HUES48 (cell line): ENCODE data around the gene L2HGDH.

Experiments used
- H3K27ac ChIP-seq: one replicate; pipeline ENCODE4 v1.7.0; 2013; ENCODE audit warnings: low read depth, low read length, inconsistent platforms
- H3K27me3 ChIP-seq: 2 replicates; pipeline ENCODE4 v1.6.1; 2013; ENCODE audit warnings: mild to moderate bottlenecking, low read length; ENCODE audit not compliant: control insufficient read depth, insufficient read depth
- H3K36me3 ChIP-seq: 2 replicates; pipeline ENCODE4 v1.6.1; 2013; ENCODE audit warnings: low read length; ENCODE audit not compliant: control insufficient read depth, insufficient read depth
- H3K4me1 ChIP-seq: 2 replicates; pipeline ENCODE4 v1.6.1; 2013; ENCODE audit warnings: mild to moderate bottlenecking, low read length; ENCODE audit not compliant: control insufficient read depth, insufficient read depth
- H3K4me3 ChIP-seq: 2 replicates; pipeline ENCODE4 v1.5.1; 2013; ENCODE audit warnings: mild to moderate bottlenecking, low read depth, low read length
- H3K9ac ChIP-seq: 2 replicates; pipeline ENCODE4 v1.6.1; 2013; ENCODE audit warnings: mild to moderate bottlenecking, low read depth, low read length, moderate library complexity
- H3K9me3 ChIP-seq: 2 replicates; pipeline ENCODE4 v1.6.1; 2013; ENCODE audit warnings: low read length; ENCODE audit not compliant: control insufficient read depth, insufficient read depth

L2HGDH gene

DNA sequence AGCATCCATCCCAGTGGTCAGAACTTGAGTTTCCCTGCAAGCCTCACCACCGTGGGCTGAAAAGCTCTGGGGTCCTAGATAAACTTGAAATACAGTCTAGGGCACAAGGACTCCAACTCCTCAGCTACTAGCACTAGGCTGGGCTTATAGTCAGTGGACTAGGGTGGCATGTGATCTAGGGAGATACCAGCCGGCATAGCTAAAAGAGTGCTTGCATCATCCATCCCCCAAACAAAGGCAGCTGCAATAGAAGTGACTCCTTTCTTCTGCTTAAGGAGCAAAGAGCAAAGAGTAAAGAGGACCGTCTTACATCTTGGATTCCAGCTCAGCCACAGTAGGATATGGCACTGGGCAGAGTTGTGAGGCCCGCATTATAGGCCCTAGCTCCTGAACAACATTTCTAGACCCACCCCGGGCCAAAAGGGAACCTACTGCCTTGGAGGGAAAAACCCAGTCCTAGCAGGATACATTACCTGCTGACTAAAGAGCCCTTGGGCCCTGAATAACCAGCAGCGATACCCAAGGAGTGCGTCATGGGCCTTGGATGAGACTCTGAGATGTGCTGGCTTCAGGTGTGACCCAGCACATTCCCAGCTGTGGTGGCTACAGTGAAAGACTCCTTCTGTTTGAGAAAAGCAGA lies 62.8 kb downstream of the L2HGDH start:
- Histone ChIP-seq H3K4me3 (no peak overlapping the region), H3K9ac (no peak overlapping the region), H3K27ac (no peak overlapping the region), H3K4me1 (no peaks in the 10 kb centered on the region), H3K9me3 (no peaks in the 10 kb centered on the region), H3K27me3 (no peaks in the 10 kb centered on the region), H3K36me3 (peaks cover 41% of the 10 kb centered on the region)

DNA sequence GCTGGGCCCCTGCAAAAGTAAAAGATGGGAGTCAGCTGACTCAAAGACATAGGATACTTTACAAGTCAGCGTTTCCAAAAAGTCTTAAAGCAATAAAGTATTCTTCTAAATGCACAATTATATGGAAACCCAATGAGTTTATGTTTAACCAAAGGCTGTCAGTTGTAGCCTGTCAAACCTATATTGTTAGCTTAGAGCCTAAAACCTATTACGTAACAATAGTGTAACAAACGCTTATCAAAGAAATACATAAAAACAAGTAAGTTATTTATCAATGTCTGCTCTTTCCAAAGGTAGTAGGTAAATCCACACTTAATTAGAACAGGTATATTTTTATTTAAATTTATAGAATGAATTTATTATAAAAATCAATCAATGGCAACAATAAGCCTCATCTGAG lies 64.8 kb downstream of the L2HGDH start:
- Histone ChIP-seq H3K9ac (no peak overlapping the region), H3K9me3 (no peaks in the 10 kb centered on the region), H3K4me3 (no peak overlapping the region), H3K36me3 (peaks cover 34% of the 10 kb centered on the region), H3K4me1 (no peaks in the 10 kb centered on the region), H3K27me3 (no peaks in the 10 kb centered on the region), H3K27ac (no peak overlapping the region)

DNA sequence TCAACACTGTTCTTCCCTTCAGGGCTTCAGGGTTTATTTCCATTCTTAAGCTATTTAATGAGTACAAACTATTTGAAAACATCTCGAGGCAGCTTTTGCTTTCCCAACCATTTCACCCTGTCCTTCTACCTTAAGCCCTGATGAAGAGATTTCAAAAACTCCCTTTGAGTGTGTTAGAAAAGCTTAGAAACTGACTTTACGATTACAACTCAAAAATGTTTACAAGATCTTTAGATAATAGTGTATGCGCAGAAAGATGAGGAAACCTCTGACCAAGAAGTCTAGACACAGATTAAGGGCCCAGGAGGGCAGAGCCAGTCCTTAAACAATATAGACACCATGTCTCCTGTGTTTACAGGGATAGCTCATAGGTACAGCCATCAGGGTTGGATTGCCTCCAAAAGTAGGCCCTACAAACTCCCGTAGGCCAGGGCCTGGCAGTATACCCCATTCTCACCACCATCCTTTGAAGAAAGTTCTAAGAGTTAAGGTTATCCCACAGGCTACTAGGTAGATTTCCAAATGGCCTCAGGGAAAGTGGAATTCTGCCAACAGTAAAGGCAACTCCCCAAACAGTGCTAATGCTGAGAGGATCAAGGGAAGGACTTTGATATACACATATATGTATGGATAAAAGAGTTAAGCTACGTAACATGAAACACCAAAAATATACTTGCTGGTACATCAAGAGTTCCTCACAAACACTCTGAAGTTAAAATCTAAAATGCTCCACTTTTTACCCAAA lies 69.3 kb downstream of the L2HGDH start:
- Histone ChIP-seq H3K36me3 (peaks cover 24% of the 10 kb centered on the region), H3K27ac (no peak overlapping the region), H3K9ac (no peak overlapping the region), H3K9me3 (no peaks in the 10 kb centered on the region), H3K4me3 (no peak overlapping the region), H3K4me1 (no peaks in the 10 kb centered on the region), H3K27me3 (no peaks in the 10 kb centered on the region)

DNA sequence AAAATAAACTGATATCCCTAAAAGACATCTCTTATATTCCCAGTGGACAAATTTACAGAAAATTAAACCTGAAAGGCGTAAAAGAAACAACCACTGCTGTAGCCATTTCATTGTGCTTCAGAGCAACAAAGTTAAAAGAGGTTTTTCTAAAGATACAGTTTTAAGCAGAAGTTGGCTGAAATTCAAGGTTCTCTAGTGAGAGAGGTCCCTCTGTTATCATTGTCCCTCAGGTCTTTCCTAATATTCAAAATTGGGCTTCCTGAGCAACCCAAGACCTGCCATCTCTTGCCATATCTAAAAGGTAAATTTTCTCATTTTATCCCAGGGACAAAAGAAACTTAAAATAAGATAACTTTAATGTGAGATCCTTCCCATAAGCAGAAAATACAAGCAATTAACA lies 69.9 kb downstream of the L2HGDH start:
- H3K9ac ChIP-seq: no peak overlapping the region
- H3K9me3 ChIP-seq: no peaks in the 10 kb centered on the region
- H3K27me3 ChIP-seq: no peaks in the 10 kb centered on the region
- no peak overlapping the region for H3K4me3 ChIP-seq
- H3K4me1 ChIP-seq: no peaks in the 10 kb centered on the region
- no peak overlapping the region for H3K27ac ChIP-seq
- peaks cover 20% of the 10 kb centered on the region for H3K36me3 ChIP-seq

DNA sequence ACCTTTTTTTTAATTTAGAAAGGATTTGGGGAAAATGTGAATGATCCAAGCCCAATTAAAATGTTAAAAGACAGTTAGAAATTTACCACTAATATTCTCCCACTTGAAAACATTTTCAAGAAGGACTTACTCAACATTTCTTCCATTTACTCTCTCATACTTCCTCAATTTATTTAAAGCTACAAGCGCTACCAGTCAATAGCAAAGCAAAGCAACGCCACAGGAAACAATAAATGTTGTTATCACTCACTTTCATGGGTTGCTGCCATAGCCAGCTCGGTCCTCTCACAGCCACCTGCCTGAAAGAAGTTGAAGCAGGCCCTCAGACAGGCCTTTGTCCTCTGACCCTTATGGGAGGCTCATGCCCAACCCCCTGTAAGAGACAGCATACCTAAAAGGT lies 74.6 kb downstream of the L2HGDH start:
- Histone ChIP-seq H3K9ac (no peak overlapping the region), H3K4me3 (no peak overlapping the region), H3K27ac (no peak overlapping the region), H3K36me3 (no peaks in the 10 kb centered on the region), H3K27me3 (no peaks in the 10 kb centered on the region), H3K9me3 (no peaks in the 10 kb centered on the region), H3K4me1 (no peaks in the 10 kb centered on the region)

DNA sequence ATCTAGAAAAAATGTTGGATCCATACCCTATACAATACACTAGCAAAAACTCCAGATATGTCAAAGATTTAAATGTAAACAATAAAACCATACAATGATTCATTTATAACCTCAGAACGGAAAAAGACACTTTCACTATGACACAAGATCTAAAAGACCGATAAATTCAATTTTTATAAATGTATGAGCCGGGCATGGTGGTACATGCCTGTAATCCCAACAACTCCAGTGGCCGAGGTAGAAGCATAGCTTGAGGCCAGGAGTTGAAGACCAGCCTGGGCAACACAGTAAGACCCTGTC lies 78.1 kb downstream of the L2HGDH start:
- no peak overlapping the region for H3K27ac ChIP-seq
- no peak overlapping the region for H3K9ac ChIP-seq
- no peak overlapping the region for H3K4me3 ChIP-seq
- no peaks in the 10 kb centered on the region for H3K9me3 ChIP-seq
- H3K4me1 ChIP-seq: peaks cover 9% of the 10 kb centered on the region; the same call in 1 of the 2 replicates
- H3K36me3 ChIP-seq: no peaks in the 10 kb centered on the region
- no peaks in the 10 kb centered on the region for H3K27me3 ChIP-seq

DNA sequence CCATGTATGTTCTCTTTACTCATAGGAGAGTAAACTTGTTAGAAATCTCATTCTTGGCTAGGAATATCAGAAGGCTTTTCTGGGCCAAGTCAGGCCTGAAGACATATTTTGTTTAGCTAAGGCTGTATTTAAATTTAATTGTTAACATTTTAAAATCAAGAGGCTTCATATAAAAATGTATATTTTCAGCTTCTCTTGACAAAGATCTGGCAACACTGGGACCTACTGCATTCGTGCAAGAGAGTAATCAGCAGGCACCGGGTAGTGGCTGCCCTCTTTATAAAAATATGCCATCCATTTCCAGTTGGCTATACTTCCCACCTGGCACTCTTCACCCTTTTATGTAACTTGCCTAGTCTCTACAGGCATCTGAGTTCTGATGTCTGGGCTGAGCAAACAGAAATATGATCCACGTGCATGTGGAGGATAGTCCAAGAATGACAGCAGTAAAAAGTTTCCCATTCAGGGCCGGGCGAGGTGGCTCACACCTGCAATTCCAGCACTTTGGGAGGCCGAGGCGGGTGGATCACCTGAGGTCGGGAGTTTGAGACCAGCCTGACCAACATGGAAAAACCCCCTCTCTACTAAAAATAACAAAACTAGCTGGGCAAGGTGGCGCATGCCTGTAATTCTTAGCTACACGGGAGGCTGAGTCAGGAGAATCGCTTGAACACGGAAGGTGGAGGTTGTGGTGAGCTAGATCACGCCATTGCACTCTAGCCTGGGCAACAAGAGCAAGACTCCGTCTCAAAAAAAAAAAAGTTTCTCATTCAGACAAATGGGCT lies 78.7 kb downstream of the L2HGDH start:
- Histone ChIP-seq H3K9me3 (no peaks in the 10 kb centered on the region), H3K4me1 (peaks cover 9% of the 10 kb centered on the region; the same call in 1 of the 2 replicates), H3K27me3 (no peaks in the 10 kb centered on the region), H3K9ac (no peak overlapping the region), H3K4me3 (no peak overlapping the region), H3K36me3 (no peaks in the 10 kb centered on the region), H3K27ac (no peak overlapping the region)

DNA sequence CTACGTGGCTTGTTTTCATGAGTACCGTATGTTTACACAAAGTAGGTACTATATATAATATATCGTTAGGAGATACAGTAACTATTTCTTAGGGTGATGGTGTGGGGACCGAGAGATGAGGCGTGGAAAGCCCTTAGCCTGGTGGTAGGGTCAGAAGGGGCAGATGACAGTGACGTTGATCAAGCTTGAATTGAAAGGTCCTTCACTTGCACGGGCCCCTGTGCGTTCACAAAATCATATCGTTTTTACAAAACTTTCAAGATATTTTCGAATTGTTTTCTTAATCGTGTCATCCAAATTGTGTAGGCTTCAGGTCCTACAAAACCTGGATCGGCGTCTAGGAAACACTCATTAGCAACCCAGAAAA lies 79.8 kb downstream of the L2HGDH start:
- H3K4me3 ChIP-seq: peak overlapping the region; percentile 79
- no peaks in the 10 kb centered on the region for H3K27me3 ChIP-seq
- no peaks in the 10 kb centered on the region for H3K9me3 ChIP-seq
- peak overlapping the region; percentile 70; the same call in 1 of the 2 replicates for H3K9ac ChIP-seq
- peak overlapping the region; percentile 89 for H3K27ac ChIP-seq
- H3K4me1 ChIP-seq: peaks cover 9% of the 10 kb centered on the region; the same call in 1 of the 2 replicates
- no peaks in the 10 kb centered on the region for H3K36me3 ChIP-seq

DNA sequence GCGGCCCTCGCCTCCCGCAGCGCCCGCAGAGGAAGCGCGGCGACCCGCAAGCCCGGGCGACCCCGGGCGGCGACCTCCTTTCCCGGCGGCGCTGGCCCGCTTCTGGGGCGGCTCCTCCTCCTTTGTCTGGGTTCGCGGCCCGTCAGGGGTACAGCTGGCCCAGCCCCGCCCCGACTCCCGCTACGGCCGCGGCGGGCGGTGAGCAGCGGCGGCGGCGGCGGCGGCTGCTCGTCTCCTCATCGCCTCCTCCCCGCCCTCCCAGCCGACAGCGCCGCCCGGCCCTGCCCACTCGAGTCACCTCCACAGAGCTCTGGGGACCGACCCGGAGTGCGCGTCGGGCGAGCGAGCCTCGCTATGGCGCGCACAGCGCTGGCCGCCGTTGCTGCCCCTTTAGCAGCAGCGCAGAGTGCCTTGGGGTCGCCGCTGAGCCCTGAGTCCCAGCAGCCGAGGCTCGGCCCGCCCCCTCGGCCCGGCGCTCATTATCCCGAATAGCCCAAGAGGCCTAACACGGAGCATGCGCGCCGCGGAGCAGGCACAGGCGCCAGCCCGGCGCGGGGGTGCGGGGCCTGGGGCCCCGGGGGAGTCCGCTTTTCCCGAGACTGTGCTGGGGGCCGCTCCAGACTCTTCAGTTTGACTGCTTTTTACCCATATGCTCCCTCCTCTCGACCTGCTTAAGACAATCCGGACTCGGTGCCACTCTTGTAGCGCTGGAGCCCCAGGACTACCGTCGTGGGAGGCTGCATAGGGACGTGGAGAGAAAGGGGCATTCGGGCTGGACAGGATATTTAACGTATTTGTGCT lies 80.4 kb downstream of the L2HGDH start, which contains the start of gene SOS2:
Gene SOS2, minus strand, starts transcription at position 104 of the 801 bp plus-strand sequence. CDS start 295 bp downstream, outside the sequence.
- no peaks in the 10 kb centered on the region for H3K36me3 ChIP-seq
- peaks cover 11% of the 10 kb centered on the region; the same call in 1 of the 2 replicates for H3K4me1 ChIP-seq
- H3K9ac ChIP-seq: peak within 1 kb of the TSS; percentile 70
- H3K9me3 ChIP-seq: no peaks in the 10 kb centered on the region
- peak within 1 kb of the TSS; percentile 79 for H3K4me3 ChIP-seq
- H3K27me3 ChIP-seq: no peaks in the 10 kb centered on the region
- peak within 1 kb of the TSS; percentile 89 for H3K27ac ChIP-seq

DNA sequence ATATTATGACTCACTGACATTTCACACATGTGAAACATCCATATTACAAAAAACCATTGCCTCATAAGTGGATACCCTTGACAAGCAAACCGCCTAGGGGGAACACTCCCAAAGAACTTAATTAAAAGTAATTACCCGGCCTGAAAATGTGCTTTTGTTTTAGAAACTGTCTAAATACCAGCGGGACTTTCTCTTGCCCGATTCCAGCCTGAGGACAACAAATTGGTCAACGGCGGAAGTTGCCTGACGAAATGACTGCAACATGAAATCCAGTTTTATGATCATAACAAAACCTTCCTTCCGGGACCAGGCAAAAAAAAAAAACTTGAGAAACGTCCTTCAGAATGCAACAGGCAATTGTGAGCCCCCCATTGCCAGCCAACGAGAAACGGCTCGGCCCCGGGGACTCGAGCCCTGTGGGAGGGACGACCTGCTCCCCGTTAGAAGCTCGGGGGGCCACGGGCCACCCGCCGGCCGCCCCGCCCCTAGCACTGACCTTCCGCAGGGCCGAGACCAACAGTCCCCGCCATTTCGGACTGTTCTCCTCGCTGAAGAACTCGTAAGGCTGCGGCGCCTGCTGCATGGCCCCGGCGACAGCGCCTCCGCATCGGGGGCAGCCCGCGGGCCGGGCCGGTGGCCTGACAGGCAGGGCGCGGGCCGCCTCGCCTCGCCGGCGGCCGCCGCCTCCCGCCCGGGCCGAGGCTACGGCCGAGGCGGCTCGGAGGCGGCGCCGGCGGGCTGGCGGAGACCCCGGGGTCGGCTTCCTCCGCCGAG lies 81.1 kb downstream of the L2HGDH start:
- Histone ChIP-seq H3K27me3 (no peaks in the 10 kb centered on the region), H3K9ac (peak overlapping the region; percentile 70), H3K27ac (peak overlapping the region; percentile 89), H3K36me3 (no peaks in the 10 kb centered on the region), H3K4me1 (peaks cover 19% of the 10 kb centered on the region; the same call in 1 of the 2 replicates), H3K4me3 (peak overlapping the region; percentile 79), H3K9me3 (no peaks in the 10 kb centered on the region)
